HTR-8/SVneo (cell line): ENCODE results near the gene NFIA.
"Not testable (repeated sequence)": the region's sequence is repeated elsewhere in the genome, so short reads cannot be mapped to it uniquely, and the experiment has no call there.

Experiments
- DNase-seq: peaks from one replicate; pipeline ENCODE4 v3.0.0; 2011; ENCODE audit warnings: low spot score, mixed read lengths; ENCODE audit not compliant: insufficient read length
- FAIRE-seq: peaks from 2 replicates; lab custom pipeline; 2011; peaks lifted over from hg19 to GRCh38; lab: Jason Lieb, UNC

The NFIA gene

GRCh38 chr1:61259379-61260148, 177.2 kb downstream of the NFIA start:
- no peak for FAIRE-seq
- no peak for DNase-seq

- DNase-seq (no peak), FAIRE-seq (no peak)
These were observed 177.8 kb downstream of the NFIA start for GRCh38 chr1:61260171-61260570.

DNA sequence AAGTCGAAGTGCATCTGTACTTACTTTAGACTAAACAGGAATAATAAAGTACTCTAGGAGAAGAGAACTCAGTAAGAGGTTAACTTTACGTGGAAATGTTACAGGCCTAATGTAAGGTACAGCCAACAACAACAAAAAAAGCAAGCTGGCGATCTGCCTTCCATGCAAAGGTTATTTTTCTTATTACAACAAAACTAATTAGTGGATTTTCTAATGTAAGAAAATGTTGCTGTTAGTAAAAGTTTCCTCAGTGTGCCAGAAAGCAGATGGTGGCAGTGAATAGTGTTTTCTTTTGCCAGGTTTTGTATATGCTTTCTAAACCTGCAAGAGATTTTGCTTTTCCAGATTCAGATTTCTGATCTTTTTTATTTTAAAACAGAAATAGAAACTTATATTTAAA, 179.2 kb downstream of the NFIA start:
- FAIRE-seq (no peak), DNase-seq (no peak)

DNA sequence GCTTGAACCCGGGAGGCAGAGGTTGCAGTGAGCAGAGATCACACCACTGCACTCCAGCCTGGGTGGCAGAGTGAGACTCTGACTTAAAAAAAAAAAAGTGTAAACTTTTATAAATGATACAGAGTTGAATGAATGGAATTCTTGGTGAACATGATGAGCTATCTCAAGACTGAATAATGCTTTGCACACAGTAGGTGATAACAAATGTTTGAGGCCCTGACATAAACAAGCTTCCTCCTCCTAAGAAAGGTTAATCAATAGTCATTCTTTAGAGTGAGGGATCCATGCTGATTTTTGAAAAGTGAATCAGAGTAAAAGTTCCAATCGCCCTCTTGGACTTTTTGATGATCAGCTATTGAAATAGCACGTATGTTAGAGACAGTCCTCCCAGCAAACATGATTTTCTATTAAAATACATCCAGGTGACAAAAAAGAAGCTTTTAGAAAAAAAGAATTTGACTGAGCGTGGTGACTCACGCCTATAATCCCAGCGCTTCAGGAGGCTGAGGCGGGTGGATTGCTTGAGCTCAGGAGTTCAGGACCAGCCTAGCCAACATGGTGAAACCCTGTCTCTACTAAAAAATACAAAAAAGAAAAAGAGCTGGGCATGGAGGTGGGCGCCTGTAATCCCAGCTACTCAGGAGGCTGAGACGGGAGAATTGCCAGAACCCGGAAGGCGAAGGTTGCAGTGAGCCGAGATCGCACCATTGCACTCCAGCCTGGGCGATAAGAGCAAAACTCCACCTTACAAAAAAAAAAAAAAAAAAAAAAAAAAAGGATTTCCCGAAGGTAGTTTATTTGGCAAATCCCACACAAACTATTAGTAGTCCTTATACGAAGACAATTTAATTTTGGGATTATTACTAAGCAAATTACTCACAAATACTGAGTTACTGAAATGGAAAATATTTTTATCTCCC, 181.8 kb downstream of the NFIA start:
- no peak for FAIRE-seq
- DNase-seq = no peak

DNA sequence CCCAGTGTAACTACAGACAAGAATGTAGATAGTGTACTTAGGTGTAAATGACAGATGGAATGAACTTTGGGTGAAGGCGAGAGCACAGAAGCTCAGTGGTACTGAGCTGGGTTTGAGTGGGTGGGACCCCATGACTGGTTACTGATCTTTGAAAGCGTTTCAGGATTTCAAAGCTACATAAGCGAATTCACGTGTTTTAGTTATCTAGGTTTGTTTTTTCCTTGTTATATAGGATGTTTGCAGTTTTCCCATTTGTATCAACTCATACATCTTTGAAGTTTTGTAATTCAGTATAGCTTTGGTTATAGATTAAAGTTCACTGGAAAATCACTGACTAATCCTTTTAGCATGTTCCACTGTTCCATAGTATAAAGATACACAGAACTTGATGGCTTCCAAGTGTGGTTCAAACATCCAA, 182.5 kb downstream of the NFIA start:
- FAIRE-seq = no peak
- DNase-seq = no peak

GRCh38 chr1:61265665-61266064, 183.3 kb downstream of the NFIA start:
- DNase-seq = no peak
- no peak for FAIRE-seq

DNA sequence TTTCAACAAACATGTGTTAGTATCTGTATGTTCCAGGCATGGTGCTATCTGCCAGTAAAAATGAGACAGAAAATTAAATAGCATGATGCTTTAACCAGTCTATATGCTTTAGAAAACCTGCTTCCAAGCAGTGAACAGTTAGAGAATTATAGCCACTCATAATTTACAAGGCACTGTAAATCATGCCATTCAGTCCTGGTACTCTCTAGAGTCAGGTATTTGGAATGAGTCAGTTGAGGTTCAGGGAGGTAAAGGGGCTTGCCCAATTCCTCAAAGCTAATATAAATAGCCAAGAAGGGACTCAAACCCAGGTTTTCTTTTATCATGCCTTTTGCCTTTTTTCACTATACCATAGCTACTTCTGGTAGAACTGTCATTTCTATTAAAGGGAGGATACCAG, 184.4 kb downstream of the NFIA start:
- FAIRE-seq = no peak
- DNase-seq = no peak

DNA sequence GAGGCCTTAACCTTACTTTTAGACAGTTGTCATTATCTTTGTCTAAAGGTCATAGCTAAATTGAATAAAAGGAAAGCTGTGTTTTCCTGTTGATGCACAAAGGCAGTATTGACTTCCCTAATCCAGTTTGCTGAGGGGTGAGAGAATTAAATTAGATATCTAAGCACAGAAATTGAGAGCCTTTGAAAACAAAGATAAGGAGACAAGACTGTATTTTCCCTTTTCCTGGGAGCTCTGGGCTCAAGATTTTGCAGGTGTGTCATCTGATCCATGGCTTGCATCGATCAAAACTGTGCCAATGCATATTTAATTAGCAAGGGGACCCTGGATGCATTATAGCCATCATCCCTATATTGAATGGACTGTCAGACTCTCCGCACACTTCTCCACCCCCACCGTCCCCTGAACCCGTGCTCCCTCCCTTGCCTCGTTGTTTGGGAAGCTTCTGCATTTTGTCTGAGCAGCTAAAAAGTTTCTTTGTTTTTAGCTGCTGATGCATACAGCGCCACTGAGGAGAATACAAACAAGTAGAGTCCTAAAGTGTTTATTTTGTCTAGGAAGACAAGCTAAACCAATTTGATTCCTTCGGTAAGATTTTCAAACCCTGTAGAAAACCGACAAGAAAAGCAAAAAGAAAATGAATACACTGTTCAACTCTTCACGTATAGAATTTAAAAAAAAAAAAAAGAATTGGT, 186.3 kb downstream of the NFIA start:
- no peak for FAIRE-seq
- DNase-seq = no peak

DNA sequence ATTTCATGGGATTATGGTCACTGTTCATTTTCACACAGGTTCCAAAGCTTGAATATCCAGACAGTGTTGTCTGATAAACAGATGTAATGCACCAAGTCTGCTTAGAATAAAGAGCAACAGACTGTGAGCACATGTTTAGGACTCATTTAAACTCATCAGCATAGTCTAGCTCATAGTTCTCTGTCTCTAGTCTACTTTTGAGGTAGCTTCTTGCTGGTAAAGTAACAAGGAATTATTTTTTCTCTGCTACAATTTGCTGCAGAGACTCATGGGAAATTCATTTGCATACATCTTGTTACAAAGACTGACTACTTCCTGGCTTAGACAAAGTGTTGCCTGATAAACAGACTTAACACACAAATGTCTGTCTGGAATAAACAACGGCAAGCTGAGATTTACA, 187.2 kb downstream of the NFIA start:
- no peak for DNase-seq
- FAIRE-seq = no peak

- FAIRE-seq (no peak), DNase-seq (no peak)
These were observed 187.7 kb downstream of the NFIA start for GRCh38 chr1:61270107-61270506.

- DNase-seq (no peak), FAIRE-seq (no peak)
These were observed 188.5 kb downstream of the NFIA start for GRCh38 chr1:61270761-61271411.

GRCh38 chr1:61271412-61271789, 189.0 kb downstream of the NFIA start:
- DNase-seq = no peak
- no peak for FAIRE-seq

DNA sequence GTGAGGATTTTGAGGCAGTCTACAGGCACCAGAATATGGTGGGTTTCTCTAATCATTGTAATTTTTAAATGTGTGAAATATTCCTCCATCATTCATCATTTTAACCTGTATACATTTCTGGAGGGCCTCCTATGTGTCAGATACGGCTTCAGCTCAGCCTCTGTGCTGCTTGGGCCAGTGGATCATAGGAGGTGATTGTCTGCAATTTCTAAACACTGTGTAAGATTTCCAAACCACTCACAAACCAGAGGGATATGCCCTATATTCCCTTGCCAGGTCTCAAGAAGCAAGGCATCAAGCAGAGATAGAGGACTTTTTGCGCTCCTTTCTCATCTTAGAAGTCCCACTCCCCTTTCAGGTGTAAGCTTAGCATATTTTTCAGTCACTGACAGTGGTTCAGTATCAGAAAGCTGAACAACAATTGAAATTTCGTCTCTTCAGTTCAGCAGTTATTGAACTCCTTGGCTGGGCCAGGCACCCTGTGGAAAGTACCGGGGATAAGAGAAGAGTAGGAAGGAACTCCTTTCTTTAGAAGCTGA, 190.9 kb downstream of the NFIA start:
- no peak for DNase-seq
- FAIRE-seq = no peak

- no peak for FAIRE-seq
- DNase-seq = no peak
These were observed 191.5 kb downstream of the NFIA start for GRCh38 chr1:61273861-61274260.

DNA sequence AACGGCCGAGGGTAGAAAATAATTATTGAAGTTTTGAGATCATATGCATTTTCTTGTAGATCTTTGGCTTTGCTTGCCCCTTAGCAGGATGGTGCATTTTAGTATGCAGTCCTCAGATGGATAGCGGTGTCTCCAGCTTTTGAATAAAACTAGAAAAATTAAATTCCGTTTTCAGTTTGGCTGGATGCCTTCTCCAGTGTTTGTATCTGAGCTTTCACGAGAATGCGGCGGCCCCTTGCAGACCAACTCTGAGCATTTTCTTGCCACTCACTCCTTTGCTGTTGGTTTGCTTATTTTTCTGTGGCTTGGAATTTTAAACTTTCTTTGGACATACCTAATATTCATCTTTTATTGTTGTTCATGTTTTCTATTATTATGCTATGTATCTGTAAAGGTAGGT, 192.6 kb downstream of the NFIA start:
- FAIRE-seq (no peak), DNase-seq (no peak)

DNA sequence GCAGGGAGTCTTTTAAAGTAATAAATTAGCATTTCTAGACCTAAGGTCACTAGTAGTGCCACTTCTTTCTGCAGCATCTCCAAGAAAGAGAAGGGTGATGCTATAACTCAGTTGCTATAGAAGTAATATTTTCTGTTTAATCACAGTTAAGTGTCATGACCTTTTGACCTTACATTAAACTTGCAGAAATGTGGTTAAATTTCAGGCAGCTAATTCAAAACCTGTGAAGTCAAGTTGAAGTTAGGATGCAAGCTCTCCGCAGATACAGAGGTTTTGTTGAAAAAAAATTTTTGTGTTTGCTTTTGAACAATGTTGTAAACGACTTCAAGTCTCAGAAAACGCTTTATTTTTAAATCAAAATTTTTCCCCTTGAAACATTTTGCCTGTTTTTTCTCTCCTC, 193.9 kb downstream of the NFIA start:
- FAIRE-seq (no peak), DNase-seq (no peak)

GRCh38 chr1:61277121-61277690, 194.8 kb downstream of the NFIA start:
- no peak for FAIRE-seq

GRCh38 chr1:61278503-61278902, 196.1 kb downstream of the NFIA start:
- not testable (repeated sequence) for FAIRE-seq, DNase-seq

More at GRCh38 chr1:61277121-61277690, 194.8 kb downstream of the NFIA start:
- no peak for DNase-seq

DNA sequence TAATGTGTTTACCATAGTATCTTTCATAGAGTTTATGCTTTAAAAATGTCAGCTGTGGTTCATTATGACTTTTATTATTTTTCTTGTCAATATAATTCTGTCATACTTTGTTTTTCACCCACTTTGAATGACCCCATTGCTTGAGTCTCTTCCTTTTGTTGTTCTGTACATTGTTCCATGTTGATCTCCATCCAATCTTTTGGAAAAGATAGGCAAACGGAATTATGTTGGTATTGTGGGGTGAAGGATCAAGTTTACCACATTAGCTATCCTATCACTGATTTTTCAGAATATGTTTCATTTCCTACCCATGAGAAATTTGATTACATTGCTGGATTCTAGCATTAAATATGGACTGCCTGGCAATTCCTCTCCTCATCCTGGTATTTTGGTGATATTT, 196.6 kb downstream of the NFIA start:
- DNase-seq (no peak), FAIRE-seq (no peak)

DNA sequence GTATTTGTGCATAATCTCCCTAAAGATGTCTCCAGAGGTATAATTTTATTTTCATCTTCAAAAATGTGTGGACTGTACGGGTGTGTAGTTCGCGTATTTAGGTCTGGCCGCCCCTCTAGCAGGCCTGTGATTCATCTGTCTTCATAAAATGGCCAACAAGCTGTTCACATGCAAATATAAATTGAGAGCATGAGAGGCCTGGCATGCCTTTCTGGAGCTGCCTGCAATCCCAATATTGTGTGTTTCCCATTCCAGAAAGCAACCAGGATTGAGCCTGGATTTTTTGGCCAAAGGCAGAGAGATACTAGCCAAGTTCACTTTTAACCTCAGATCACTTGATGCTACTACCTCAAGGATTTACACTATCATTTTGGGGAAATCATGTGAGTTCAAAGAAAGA, 197.2 kb downstream of the NFIA start:
- no peak for DNase-seq
- FAIRE-seq = no peak
